Natural killer cell (primary cell): ENCODE measurements around the gene LRP1B. TPM values are rescaled to one million over a fixed set of nuclear protein-coding genes. Genes with fewer than 3 reads are reported as not detected.
"Not testable (repeated sequence)": the region's sequence is repeated elsewhere in the genome, so short reads cannot be mapped to it uniquely, and the experiment has no call there.

Experiments used
- ATAC-seq, 3 donors: fragments of 150-1000 bp in 2 of 3; fragments of 200-7000 bp in 1 of 3; cut with Tn5 transposase; 1 replicate in 1 of 3; 2 replicates in 2 of 3; pipeline ENCODE4 v1.10.0; 2021; ENCODE audit warnings: mild to moderate bottlenecking in 2 of 3, moderate library complexity in 2 of 3
- DNase-seq, 2 donors: peaks; one replicate each; pipeline versions ENCODE4 v3.0.0 to v3.0.0-alpha.2; 2013 to 2021; ENCODE audit warnings: mixed read lengths in 1 of 2
- H3K27ac ChIP-seq: one replicate; pipeline ENCODE4 v1.5.1; 2013; ENCODE audit warnings: mild to moderate bottlenecking, low read length
- H3K27me3 ChIP-seq: one replicate; pipeline ENCODE4 v1.6.1; 2013; ENCODE audit warnings: low read length; ENCODE audit not compliant: control insufficient read depth, insufficient read depth
- H3K36me3 ChIP-seq: one replicate; pipeline ENCODE4 v1.6.1; 2013; ENCODE audit warnings: low read length; ENCODE audit not compliant: control insufficient read depth, insufficient read depth
- H3K4me1 ChIP-seq: one replicate; pipeline ENCODE4 v1.6.1; 2013; ENCODE audit warnings: low read length; ENCODE audit not compliant: control insufficient read depth, insufficient read depth
- H3K4me3 ChIP-seq: one replicate; pipeline ENCODE4 v1.5.1; 2013; ENCODE audit warnings: low read length
- H3K9me3 ChIP-seq: one replicate; pipeline ENCODE4 v1.6.1; 2013; ENCODE audit warnings: low read length; ENCODE audit not compliant: control insufficient read depth, insufficient read depth
- H3K27ac Mint-ChIP-seq, 2 donors: one replicate each; pipeline ENCODE4 v1.8.0; 2022; ENCODE audit warnings: mild to moderate bottlenecking in 2 of 2, mixed read lengths in 2 of 2, moderate library complexity in 1 of 2
- H3K27me3 Mint-ChIP-seq, 2 donors: one replicate each; pipeline ENCODE4 v1.8.0; 2022; ENCODE audit warnings: low read depth in 2 of 2, mixed read lengths in 2 of 2
- H3K36me3 Mint-ChIP-seq: one replicate; pipeline ENCODE4 v1.8.0; 2022; ENCODE audit warnings: mixed read lengths
- H3K4me1 Mint-ChIP-seq, 2 donors: one replicate each; pipeline ENCODE4 v1.8.0; 2022; ENCODE audit warnings: mixed read lengths in 2 of 2
- H3K4me3 Mint-ChIP-seq: one replicate; pipeline ENCODE4 v1.8.0; 2022; ENCODE audit warnings: mild to moderate bottlenecking, moderate library complexity, mixed read lengths
- H3K9me3 Mint-ChIP-seq, 2 donors: one replicate each; pipeline ENCODE4 v1.8.0; 2022; ENCODE audit warnings: mixed read lengths in 2 of 2
- CTCF ChIP-seq: fragments of 200-600 bp; IDR thresholded peaks from one replicate; pipeline ENCODE4 v1.8.0; 2022; ENCODE audit warnings: antibody characterized with exemption
- WGBS: methylation state at CpG from one replicate; pipeline ENCODE4 v1.1.7; 2013; ENCODE audit warnings: missing lambda C conversion rate; ENCODE audit not compliant: insufficient coverage; 5-methylcytosine and 5-hydroxymethylcytosine counted together
- intact Hi-C: fragments of 100-400 bp; cut with micrococcal nuclease; formaldehyde crosslinking; loops from one replicate; pipeline ENCODE4 v1.14.2; 2022
- total RNA-seq, 4 donors: library from RNA; stranded (reverse); fragments of 120-200 nt in 1 of 4; gene quantifications; one replicate each; pipeline versions ENCODE4 v1.2.3 to v1.2.4, GENCODE V29; 2013 to 2022

LRP1B gene
- total RNA-seq, 3 donors from 2014 or later (not counting 1 experiment from before 2014, with no cell fraction given) = 0.05 TPM; not detected in 2

GRCh38 chr2:142094233-142094632 is 36.6 kb downstream of the LRP1B start:
- no peak overlapping the region for H3K27ac Mint-ChIP-seq
- H3K36me3 Mint-ChIP-seq = no peaks in the 10 kb centered on the region
- no peak for ATAC-seq
- Histone ChIP-seq H3K27ac (no peak overlapping the region), H3K36me3 (no peaks in the 10 kb centered on the region), H3K4me3 (no peak overlapping the region), H3K4me1 (no peaks in the 10 kb centered on the region), H3K9me3 (no peaks in the 10 kb centered on the region), H3K27me3 (no peaks in the 10 kb centered on the region)
- intact Hi-C loops = no loop called here
- peaks cover 5 to 9% of the 10 kb centered on the region in 2 donors for H3K9me3 Mint-ChIP-seq
- WGBS = 97% methylated on average over 2 of the region's 2 CpGs
- no peak for TF ChIP-seq CTCF
- H3K4me3 Mint-ChIP-seq = no peak overlapping the region
- H3K27me3 Mint-ChIP-seq = no peaks in the 10 kb centered on the region
- DNase-seq = no peak
- no peaks in the 10 kb centered on the region for H3K4me1 Mint-ChIP-seq

- Mint-ChIP-seq H3K27ac (no peak overlapping the region), H3K4me3 (no peak overlapping the region), H3K36me3 (no peaks in the 10 kb centered on the region), H3K27me3 (no peaks in the 10 kb centered on the region), H3K9me3 (peaks cover 12 to 24% of the 10 kb centered on the region in 2 donors), H3K4me1 (no peaks in the 10 kb centered on the region)
- no peak overlapping the region for H3K27ac ChIP-seq
- intact Hi-C loops = no loop called here
- no peaks in the 10 kb centered on the region for H3K27me3 ChIP-seq
- ATAC-seq = no peak
- TF ChIP-seq CTCF = no peak
- no peaks in the 10 kb centered on the region for H3K36me3 ChIP-seq
- WGBS = no CpG with 5 or more reads among the region's 2 CpGs
- no peaks in the 10 kb centered on the region for H3K4me1 ChIP-seq
- no peaks in the 10 kb centered on the region for H3K9me3 ChIP-seq
- H3K4me3 ChIP-seq = no peak overlapping the region
- DNase-seq = no peak
These were observed 42.7 kb downstream of the LRP1B start for GRCh38 chr2:142088058-142088568.

GRCh38 chr2:142087585-142087984 is 43.2 kb downstream of the LRP1B start:
- H3K27ac ChIP-seq, DNase-seq, H3K36me3 ChIP-seq, H3K27ac Mint-ChIP-seq, ATAC-seq, intact Hi-C loops, H3K4me3 Mint-ChIP-seq, H3K27me3 Mint-ChIP-seq, H3K4me1 Mint-ChIP-seq, H3K27me3 ChIP-seq, H3K4me1 ChIP-seq, H3K36me3 Mint-ChIP-seq, H3K9me3 ChIP-seq, H3K4me3 ChIP-seq: not testable (repeated sequence)
- peaks cover 12 to 28% of the 10 kb centered on the region in 2 donors for H3K9me3 Mint-ChIP-seq
- WGBS = no CpG with 5 or more reads among the region's 2 CpGs

GRCh38 chr2:142082368-142082767 is 48.4 kb downstream of the LRP1B start:
- no peaks in the 10 kb centered on the region for H3K4me1 Mint-ChIP-seq
- WGBS = 87% methylated on average over 3 of the region's 3 CpGs
- H3K9me3 ChIP-seq = no peaks in the 10 kb centered on the region
- H3K27ac ChIP-seq = no peak overlapping the region
- DNase-seq (no peak), ATAC-seq (no peak)
- H3K36me3 ChIP-seq = no peaks in the 10 kb centered on the region
- no peak overlapping the region for H3K4me3 Mint-ChIP-seq
- peaks cover 12 to 30% of the 10 kb centered on the region in 2 donors for H3K9me3 Mint-ChIP-seq
- no peak overlapping the region for H3K27ac Mint-ChIP-seq
- intact Hi-C loops = no loop called here
- TF ChIP-seq CTCF = no peak
- H3K4me3 ChIP-seq = no peak overlapping the region
- no peaks in the 10 kb centered on the region for H3K27me3 Mint-ChIP-seq
- H3K36me3 Mint-ChIP-seq = no peaks in the 10 kb centered on the region
- H3K4me1 ChIP-seq = no peaks in the 10 kb centered on the region
- no peaks in the 10 kb centered on the region for H3K27me3 ChIP-seq
